HepG2 (cell line): ENCODE data around the gene JAK2. TPM values are rescaled to one million over a fixed set of nuclear protein-coding genes. Genes with fewer than 3 reads are reported as not detected.

Experiments
- ATAC-seq: fragments of 200-7000 bp; cut with Tn5 transposase; 3 replicates; pipeline ENCODE4 v1.9.1; 2020; ENCODE audit warnings: mild to moderate bottlenecking, moderate library complexity
- BruUV-seq: library from RNA; stranded (reverse); fragments of 400-500 nt; replicated peaks from 2 replicates; lab custom pipeline; 2021; lab: Mats Ljungman, UMichigan
- CTCF ChIA-PET: fragments of 300-600 bp; formaldehyde crosslinking; extraction: SDS; loops from one replicate; lab custom pipeline; 2021; ENCODE audit warnings: low total read pairs, inconsistent platforms, low intra/inter-chr PET ratio; lab: Yijun Ruan, JAX
- POLR2A ChIA-PET: fragments of 350-600 bp; sonication (Branson Sonifier 250); formaldehyde crosslinking; loops from one replicate; lab custom pipeline; 2020; ENCODE audit warnings: antibody characterized with exemption, inconsistent platforms; lab: Yijun Ruan, JAX
- DNase-seq: peaks from one replicate; pipeline ENCODE4 v3.0.0-alpha.2; 2015; ENCODE audit warnings: low spot score
- FAIRE-seq: peaks from 3 replicates; lab custom pipeline; 2011; peaks lifted over from hg19 to GRCh38; lab: Jason Lieb, UNC
- H2AFZ ChIP-seq: one replicate; pipeline ENCODE4 v1.6.1; 2011; ENCODE audit warnings: low read length, inconsistent platforms
- H3K27ac ChIP-seq: fragments of 300-600 bp; 3 replicates; pipeline ENCODE4 v1.8.0; 2011; ENCODE audit warnings: mixed run types, mild to moderate bottlenecking, mixed read lengths, low read length, inconsistent platforms; ENCODE audit not compliant: insufficient read depth; ENCODE audit errors: extremely low read length
- H3K27me3 ChIP-seq, 2 experiments: fragments of 200-600 bp in 1 of 2; 2 replicates in 1 of 2; 3 replicates in 1 of 2; pipeline versions ENCODE4 v1.6.0 to v1.8.0; 2011; ENCODE audit warnings: low read length in 2 of 2, mild to moderate bottlenecking in 2 of 2, moderate library complexity in 2 of 2, inconsistent platforms in 1 of 2; ENCODE audit not compliant: insufficient read depth in 2 of 2, control insufficient read depth in 1 of 2
- H3K36me3 ChIP-seq, 2 experiments: fragments of 200-600 bp in 1 of 2; replicated peaks in 1 of 2; 2 replicates in 1 of 2; 3 replicates in 1 of 2; pipeline versions ENCODE4 v1.5.1 to v1.8.0; 2011; ENCODE audit warnings: low read length in 2 of 2, inconsistent platforms in 1 of 2; ENCODE audit not compliant: insufficient read depth in 2 of 2, control insufficient read depth in 1 of 2
- H3K4me1 ChIP-seq: 2 replicates; pipeline ENCODE4 v1.5.1; 2012; ENCODE audit warnings: low read length, inconsistent platforms; ENCODE audit not compliant: insufficient read depth
- H3K4me2 ChIP-seq: 2 replicates; pipeline ENCODE4 v1.6.0; 2011; ENCODE audit warnings: low read depth, low read length, inconsistent platforms
- H3K4me3 ChIP-seq, 3 experiments: fragments of 200-600 bp in 1 of 3; sonication (generic), shearing (Covaris generic) in 1 of 3; replicated peaks in 1 of 3; 2 replicates each; pipeline ENCODE4 v1.5.1; 2011 to 2016; ENCODE audit warnings: low read length in 3 of 3, inconsistent platforms in 2 of 3, low read depth in 2 of 3, mild to moderate bottlenecking in 2 of 3, control low read depth in 1 of 3, mixed read lengths in 1 of 3; ENCODE audit not compliant: insufficient read depth in 1 of 3
- H3K79me2 ChIP-seq: one replicate; pipeline ENCODE4 v1.6.1; 2011; ENCODE audit warnings: low read length, inconsistent platforms; ENCODE audit not compliant: insufficient read depth
- H3K9ac ChIP-seq: 2 replicates; pipeline ENCODE4 v1.6.0; 2011; ENCODE audit warnings: mild to moderate bottlenecking, low read depth, low read length, inconsistent platforms; ENCODE audit not compliant: insufficient read depth
- H3K9me3 ChIP-seq: 2 replicates; pipeline ENCODE4 v1.5.1; 2012; ENCODE audit warnings: mild to moderate bottlenecking, low read length
- H4K20me1 ChIP-seq: 2 replicates; pipeline ENCODE4 v1.6.0; 2011; ENCODE audit warnings: inconsistent platforms, mild to moderate bottlenecking, low read length, moderate library complexity; ENCODE audit not compliant: insufficient read depth
- ARNT ChIP-seq: fragments of 450-650 bp; IDR thresholded peaks from 2 replicates; pipeline ENCODE4 v1.6.1; 2017
- CBX1 ChIP-seq: IDR thresholded peaks from one replicate; pipeline ENCODE4 v1.6.1; 2016; ENCODE audit warnings: antibody characterized with exemption, low read depth
- FOXA1 ChIP-seq, 2 experiments: fragments of 450-650 bp in 1 of 2; sonication (generic) in 1 of 2; formaldehyde crosslinking in 1 of 2; IDR thresholded peaks; 2 replicates each; pipeline versions ENCODE4 v1.4.0 to v1.6.1; 2016 to 2020; ENCODE audit warnings: missing genetic modification reagents in 1 of 2
- JDP2 ChIP-seq: sonication (generic); formaldehyde crosslinking; IDR thresholded peaks from 2 replicates; pipeline ENCODE4 v1.8.1; 2022; ENCODE audit warnings: missing genetic modification reagents, borderline replicate concordance
- KLF16 ChIP-seq, 2 experiments: sonication (generic) in 1 of 2; formaldehyde crosslinking in 1 of 2; IDR thresholded peaks; 2 replicates each; pipeline versions ENCODE4 v1.6.1 to v1.8.0; 2016 to 2023; ENCODE audit warnings: missing genetic modification reagents in 2 of 2, missing compliant biosample characterization in 1 of 2
- MED8 ChIP-seq: sonication (generic); formaldehyde crosslinking; IDR thresholded peaks from 2 replicates; pipeline ENCODE4 v1.8.1; 2023; ENCODE audit warnings: mild to moderate bottlenecking, missing genetic modification reagents; ENCODE audit not compliant: insufficient replicate concordance
- RFX1 ChIP-seq: fragments of 450-650 bp; IDR thresholded peaks from 2 replicates; pipeline ENCODE4 v1.6.1; 2017
- SRSF4 ChIP-seq: fragments of 200-400 bp; formaldehyde crosslinking; IDR thresholded peaks from one replicate; pipeline ENCODE4 v1.6.1; 2018; ENCODE audit warnings: mild to moderate bottlenecking, low read depth, low read length, moderate library complexity; ENCODE audit not compliant: poor library complexity, severe bottlenecking
- ZNF674 ChIP-seq: sonication (generic); formaldehyde crosslinking; IDR thresholded peaks from 2 replicates; pipeline ENCODE4 v1.5.0; 2020; ENCODE audit warnings: low read depth, mild to moderate bottlenecking, missing genetic modification reagents
- ZNF761 ChIP-seq: sonication (generic); formaldehyde crosslinking; conservative IDR thresholded peaks from 2 replicates; pipeline ENCODE4 v1.4.0; 2020; ENCODE audit warnings: mild to moderate bottlenecking, missing genetic modification reagents
- ZNF766 ChIP-seq: sonication (generic); formaldehyde crosslinking; IDR thresholded peaks from 2 replicates; pipeline ENCODE4 v1.5.0; 2020; ENCODE audit warnings: missing genetic modification reagents, borderline replicate concordance
- WGBS: methylation state at CpG from one replicate; pipeline ENCODE4 v1.1.6; 2017; ENCODE audit warnings: low lambda C conversion rate; 5-methylcytosine and 5-hydroxymethylcytosine counted together
- in situ Hi-C: cut with HindIII; loops from 2 replicates; pipeline ENCODE4 v1.10.0; 2017; ENCODE audit warnings: low pct_unique_long_range_greater_than_20kb; ENCODE audit not compliant: extremely low pct_ligation_motif_present
- intact Hi-C: fragments of 100-400 bp; cut with micrococcal nuclease; formaldehyde crosslinking; loops from one replicate; pipeline ENCODE4 v1.10.0; 2022; ENCODE audit not compliant: unreplicated experiment
- polyA plus RNA-seq, 8 experiments: library from polyadenylated mRNA; depleted of rRNA in 3 of 8; stranded (reverse) in 7 of 8; unstranded in 1 of 8; fragments of >200 nt; fragmentation: Illumina TruSeq in 4 of 8; extraction: Trizol in 4 of 8; gene quantifications; 2 replicates each; pipeline versions ENCODE4 v1.2.1 to v1.2.3, GENCODE V29; 2011 to 2016; ENCODE audit warnings: low read depth in 4 of 8, missing spikeins in 1 of 8, mixed read lengths in 1 of 8; ENCODE audit not compliant: insufficient read depth in 1 of 8
- total RNA-seq, 5 experiments: library from RNA; depleted of rRNA; stranded (reverse); fragments of >200 nt; fragmentation: Illumina TruSeq; extraction: Trizol; gene quantifications; 2 replicates each; pipeline ENCODE4 v1.2.3, GENCODE V29; 2016; ENCODE audit warnings: low read depth in 1 of 5
- TF ChIP-seq, protein P1 (sequence below): sonication (generic); formaldehyde crosslinking; IDR thresholded peaks from 2 replicates; pipeline ENCODE4 v1.8.0; 2022; ENCODE audit warnings: mild to moderate bottlenecking, missing genetic modification reagents, moderate library complexity
- TF ChIP-seq, protein P2 (sequence below): sonication (generic); formaldehyde crosslinking; conservative IDR thresholded peaks from 2 replicates; pipeline ENCODE4 v1.4.0; 2020; ENCODE audit warnings: missing genetic modification reagents
- TF ChIP-seq, protein P3 (sequence below): IDR thresholded peaks from 2 replicates; pipeline ENCODE4 v1.6.1; 2016; ENCODE audit warnings: mild to moderate bottlenecking
- TF ChIP-seq, protein P4 (sequence below): sonication (generic); formaldehyde crosslinking; IDR thresholded peaks from 2 replicates; pipeline ENCODE4 v1.9.0; 2022; ENCODE audit warnings: missing genetic modification reagents, mild to moderate bottlenecking, borderline replicate concordance

Gene JAK2
- total and polyA plus RNA-seq, 2 of the 13 experiments (the other 11 are each of a cell fraction or from before 2014, with no cell fraction given) = 1.1 to 4.1 TPM

DNA sequence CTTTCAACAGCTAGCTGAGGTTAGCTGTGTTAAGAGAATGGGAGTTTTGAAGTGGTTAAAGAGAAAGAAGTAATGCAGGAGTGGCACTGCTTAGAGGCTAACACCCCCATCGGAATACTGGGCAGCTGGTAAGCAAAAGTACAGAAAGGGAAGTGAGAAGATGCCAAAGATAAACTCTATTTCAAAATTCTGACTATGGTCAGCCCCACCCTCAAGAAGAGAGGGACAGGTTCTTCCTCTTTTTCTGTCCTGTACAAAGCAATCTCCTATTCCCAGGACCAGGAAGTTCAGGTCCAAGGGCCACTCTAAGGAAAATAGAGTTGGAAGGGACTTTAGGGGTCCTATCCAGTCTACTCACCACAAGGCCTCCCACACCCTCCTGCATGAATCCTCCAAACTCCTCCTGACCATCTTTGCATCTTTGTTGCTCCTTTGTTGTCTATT is 45.9 kb upstream of the JAK2 start:
- WGBS = 38% methylated on average over 1 of the region's 1 CpG
- no peak overlapping the region for H3K4me2 ChIP-seq
- no peaks in the 10 kb centered on the region for H4K20me1 ChIP-seq
- FAIRE-seq (no peak), DNase-seq (no peak), ATAC-seq (no peak)
- peaks cover 33% of the 10 kb centered on the region for H3K4me1 ChIP-seq
- no peak overlapping the region for H3K27ac ChIP-seq
- BruUV-seq = no TSS peak
- in situ Hi-C loops (no loop called here), intact Hi-C loops (no loop called here)
- H3K79me2 ChIP-seq = no peaks in the 10 kb centered on the region
- H3K27me3 ChIP-seq = no peaks in the 10 kb centered on the region
- no peak overlapping the region for H2AFZ ChIP-seq
- H3K36me3 ChIP-seq = no peaks in the 10 kb centered on the region
- H3K9ac ChIP-seq = no peak overlapping the region
- no peaks in the 10 kb centered on the region for H3K9me3 ChIP-seq
- ChIA-PET CTCF (no interaction called here), POLR2A (no interaction called here)
- no peak overlapping the region for H3K4me3 ChIP-seq
- TF ChIP-seq ZNF761 (CRISPR knock-in tag) (no peak), ZNF674 (CRISPR knock-in tag) (no peak), JDP2 (CRISPR knock-in tag) (no peak), CBX1 (no peak), KLF16 (CRISPR knock-in tag; IDR thresholded peaks at IDR 0.05) (no peak), ARNT (no peak), MED8 (no peak), ZNF766 (CRISPR knock-in tag) (no peak), FOXA1 (IDR thresholded peaks at IDR 0.05) (no peak), FOXA1 (CRISPR knock-in tag; IDR thresholded peaks at IDR 0.05) (no peak), SRSF4 (no peak), RFX1 (no peak)
- TF ChIP-seq, protein P1, sequence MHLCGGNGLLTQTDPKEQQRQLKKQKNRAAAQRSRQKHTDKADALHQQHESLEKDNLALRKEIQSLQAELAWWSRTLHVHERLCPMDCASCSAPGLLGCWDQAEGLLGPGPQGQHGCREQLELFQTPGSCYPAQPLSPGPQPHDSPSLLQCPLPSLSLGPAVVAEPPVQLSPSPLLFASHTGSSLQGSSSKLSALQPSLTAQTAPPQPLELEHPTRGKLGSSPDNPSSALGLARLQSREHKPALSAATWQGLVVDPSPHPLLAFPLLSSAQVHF (CRISPR knock-in tag) = no peak
- TF ChIP-seq, protein P2, sequence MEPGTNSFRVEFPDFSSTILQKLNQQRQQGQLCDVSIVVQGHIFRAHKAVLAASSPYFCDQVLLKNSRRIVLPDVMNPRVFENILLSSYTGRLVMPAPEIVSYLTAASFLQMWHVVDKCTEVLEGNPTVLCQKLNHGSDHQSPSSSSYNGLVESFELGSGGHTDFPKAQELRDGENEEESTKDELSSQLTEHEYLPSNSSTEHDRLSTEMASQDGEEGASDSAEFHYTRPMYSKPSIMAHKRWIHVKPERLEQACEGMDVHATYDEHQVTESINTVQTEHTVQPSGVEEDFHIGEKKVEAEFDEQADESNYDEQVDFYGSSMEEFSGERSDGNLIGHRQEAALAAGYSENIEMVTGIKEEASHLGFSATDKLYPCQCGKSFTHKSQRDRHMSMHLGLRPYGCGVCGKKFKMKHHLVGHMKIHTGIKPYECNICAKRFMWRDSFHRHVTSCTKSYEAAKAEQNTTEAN = no peak
- TF ChIP-seq, protein P3, sequence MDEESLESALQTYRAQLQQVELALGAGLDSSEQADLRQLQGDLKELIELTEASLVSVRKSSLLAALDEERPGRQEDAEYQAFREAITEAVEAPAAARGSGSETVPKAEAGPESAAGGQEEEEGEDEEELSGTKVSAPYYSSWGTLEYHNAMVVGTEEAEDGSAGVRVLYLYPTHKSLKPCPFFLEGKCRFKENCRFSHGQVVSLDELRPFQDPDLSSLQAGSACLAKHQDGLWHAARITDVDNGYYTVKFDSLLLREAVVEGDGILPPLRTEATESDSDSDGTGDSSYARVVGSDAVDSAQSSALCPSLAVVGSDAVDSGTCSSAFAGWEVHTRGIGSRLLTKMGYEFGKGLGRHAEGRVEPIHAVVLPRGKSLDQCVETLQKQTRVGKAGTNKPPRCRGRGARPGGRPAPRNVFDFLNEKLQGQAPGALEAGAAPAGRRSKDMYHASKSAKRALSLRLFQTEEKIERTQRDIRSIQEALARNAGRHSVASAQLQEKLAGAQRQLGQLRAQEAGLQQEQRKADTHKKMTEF (CRISPR knock-in tag) = no peak
- TF ChIP-seq, protein P4, sequence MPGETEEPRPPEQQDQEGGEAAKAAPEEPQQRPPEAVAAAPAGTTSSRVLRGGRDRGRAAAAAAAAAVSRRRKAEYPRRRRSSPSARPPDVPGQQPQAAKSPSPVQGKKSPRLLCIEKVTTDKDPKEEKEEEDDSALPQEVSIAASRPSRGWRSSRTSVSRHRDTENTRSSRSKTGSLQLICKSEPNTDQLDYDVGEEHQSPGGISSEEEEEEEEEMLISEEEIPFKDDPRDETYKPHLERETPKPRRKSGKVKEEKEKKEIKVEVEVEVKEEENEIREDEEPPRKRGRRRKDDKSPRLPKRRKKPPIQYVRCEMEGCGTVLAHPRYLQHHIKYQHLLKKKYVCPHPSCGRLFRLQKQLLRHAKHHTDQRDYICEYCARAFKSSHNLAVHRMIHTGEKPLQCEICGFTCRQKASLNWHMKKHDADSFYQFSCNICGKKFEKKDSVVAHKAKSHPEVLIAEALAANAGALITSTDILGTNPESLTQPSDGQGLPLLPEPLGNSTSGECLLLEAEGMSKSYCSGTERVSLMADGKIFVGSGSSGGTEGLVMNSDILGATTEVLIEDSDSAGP (CRISPR knock-in tag) = no peak
